Activated T-cell treated with anti-CD3 and anti-CD28 coated beads for 1 hour (primary cell): ENCODE data around the gene TPX2.
"Not testable (repeated sequence)": the region's sequence is repeated elsewhere in the genome, so short reads cannot be mapped to it uniquely, and the experiment has no call there.

Source experiments
- DNase-seq: peaks from one replicate; pipeline ENCODE4 v3.0.0-alpha.2; 2020; ENCODE audit warnings: low read depth

TPX2 gene

DNA sequence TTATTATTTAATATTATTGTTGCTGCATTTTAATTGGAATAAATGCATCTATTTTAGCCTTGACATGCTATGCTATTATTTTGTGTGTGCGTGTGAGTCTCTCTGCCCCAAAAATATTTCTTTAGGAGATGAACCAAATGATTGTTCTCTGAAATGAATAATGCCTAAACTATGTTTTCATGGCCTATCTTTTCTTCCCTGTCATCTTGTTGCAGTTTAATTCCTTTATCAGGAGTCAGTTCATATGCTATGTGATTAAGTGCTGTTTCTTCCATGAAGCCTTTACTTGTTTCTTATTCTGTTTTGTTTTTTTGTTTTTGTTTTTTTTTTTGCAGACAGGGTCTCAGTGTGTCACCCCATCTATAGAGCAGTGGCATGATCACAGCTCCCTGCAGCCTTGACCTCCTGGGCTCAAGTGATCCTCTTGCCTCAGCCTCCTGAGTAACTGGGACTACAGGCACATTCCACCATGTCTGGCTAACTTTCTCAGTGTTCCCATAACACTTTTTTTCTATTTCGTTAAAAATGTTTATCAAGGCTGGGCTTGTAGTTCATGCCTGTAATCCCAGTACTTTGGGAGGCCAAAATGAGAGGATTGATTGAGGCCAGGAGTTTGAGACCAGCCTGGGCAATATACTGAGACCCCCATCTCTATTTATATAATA lies 25.7 kb downstream of the TPX2 start:
- no peak for DNase-seq

DNA sequence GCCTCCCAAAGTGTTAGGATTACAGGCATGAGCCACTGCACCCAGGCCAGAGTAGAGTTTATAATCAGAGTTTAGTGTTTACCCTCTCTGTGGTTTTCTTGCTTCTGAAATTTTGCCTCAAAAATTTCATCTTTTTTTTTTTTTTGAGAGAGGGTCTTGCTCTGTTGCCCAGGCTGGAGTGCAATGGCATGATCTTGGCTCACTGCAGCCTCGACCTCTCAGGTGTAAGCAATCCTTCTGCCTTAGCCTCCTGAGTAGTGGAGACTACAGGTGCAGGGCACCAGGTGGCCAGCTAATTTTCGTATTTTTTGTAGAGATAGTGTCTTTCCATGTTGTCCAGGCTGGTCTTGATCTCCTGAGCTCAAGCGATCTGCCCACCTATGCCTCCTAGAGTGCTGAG lies 28.7 kb downstream of the TPX2 start:
- no peak for DNase-seq

DNA sequence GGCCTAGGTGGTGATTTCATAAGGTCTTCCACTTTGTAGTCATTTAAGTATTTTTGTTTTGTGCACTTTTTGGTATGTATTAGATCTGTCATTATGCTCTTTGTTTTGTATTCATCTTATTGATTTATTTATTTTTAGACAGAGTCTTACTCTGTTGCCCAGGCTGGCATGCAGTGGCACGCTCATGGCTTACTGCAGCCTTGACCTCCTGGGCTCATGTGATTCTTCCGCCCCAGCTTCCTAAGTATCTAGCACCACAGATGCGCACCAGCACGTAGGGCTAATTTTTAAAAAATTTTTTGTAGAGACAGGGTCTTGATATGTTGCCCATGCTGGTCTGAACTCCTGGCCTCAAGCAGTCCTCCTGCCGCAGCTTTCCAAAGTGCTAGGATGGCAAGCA lies 30.6 kb downstream of the TPX2 start:
- DNase-seq = no peak

DNA sequence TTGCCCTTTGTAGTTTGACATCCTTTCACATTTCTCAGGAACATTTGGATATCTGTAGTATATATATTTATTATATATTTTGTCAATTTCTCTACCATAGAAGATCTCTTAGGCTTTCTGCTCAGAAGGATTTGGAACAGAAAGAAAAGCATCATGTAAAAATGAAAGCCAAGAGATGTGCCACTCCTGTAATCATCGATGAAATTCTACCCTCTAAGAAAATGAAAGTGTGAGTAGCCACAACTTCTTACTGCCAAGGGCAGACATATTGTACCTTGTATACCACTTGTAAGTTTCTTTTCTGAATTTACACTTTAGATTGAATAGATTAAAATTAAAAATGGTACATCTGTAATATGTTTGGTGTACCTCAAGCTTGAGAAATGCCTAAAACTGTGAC lies 31.2 kb downstream of the TPX2 start:
- no peak for DNase-seq

DNA sequence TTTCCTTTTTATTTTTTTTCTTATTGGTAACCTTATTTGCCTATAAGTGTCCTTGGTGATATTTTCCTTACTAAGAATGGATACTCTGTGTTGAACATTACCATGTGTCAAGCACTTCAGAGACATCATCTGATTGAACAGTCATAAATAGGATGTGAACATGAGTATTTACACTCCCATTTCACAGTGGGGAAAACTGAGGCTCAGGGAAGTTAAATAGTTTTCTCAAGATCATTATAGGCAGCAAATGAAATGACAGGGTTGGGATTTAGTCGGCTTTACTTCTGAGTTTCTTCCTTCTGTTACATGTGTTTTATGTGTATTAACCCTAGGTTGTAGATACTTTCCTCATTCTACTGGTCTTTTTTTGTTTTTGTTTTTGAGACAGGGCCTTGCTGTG lies 35.3 kb downstream of the TPX2 start:
- DNase-seq = no peak

DNA sequence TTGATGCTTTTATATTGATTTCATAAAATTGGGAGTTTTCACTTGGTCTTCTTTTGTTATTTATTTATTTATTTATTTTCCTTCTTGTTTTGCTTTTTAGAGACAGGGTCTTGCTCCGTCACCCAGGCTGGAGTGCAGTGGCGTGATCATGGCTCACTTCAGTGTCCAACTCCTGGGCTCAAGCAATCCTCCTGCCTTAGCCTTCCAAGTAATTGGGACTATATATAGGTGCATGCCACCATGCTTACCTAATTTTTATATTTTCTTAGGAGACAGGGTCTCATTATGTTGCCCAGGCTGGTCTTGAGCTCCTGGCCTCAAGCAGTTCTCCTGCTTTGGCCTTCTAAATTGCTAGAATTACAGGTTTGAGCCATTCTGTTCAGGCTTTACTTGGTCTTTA lies 41.7 kb downstream of the TPX2 start:
- DNase-seq = no peak

DNA sequence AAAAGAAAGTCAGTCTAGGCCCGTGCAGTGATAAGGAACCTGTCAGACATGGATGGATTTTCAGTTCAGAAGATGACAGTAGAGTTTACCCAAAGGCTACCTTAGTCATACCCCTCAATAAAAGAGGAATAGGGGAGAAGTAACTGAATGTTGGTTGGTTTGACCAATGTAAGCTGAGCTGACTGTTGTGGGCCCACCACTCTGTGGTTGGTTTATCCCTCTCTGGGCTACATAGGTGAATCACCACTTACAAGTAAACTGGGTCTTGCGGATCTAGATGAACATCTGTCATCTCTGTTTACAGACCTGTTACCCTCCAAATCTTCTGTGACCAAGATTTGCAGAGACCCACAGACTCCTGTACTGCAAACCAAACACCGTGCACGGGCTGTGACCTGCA lies 42.9 kb downstream of the TPX2 start:
- DNase-seq = no peak

DNA sequence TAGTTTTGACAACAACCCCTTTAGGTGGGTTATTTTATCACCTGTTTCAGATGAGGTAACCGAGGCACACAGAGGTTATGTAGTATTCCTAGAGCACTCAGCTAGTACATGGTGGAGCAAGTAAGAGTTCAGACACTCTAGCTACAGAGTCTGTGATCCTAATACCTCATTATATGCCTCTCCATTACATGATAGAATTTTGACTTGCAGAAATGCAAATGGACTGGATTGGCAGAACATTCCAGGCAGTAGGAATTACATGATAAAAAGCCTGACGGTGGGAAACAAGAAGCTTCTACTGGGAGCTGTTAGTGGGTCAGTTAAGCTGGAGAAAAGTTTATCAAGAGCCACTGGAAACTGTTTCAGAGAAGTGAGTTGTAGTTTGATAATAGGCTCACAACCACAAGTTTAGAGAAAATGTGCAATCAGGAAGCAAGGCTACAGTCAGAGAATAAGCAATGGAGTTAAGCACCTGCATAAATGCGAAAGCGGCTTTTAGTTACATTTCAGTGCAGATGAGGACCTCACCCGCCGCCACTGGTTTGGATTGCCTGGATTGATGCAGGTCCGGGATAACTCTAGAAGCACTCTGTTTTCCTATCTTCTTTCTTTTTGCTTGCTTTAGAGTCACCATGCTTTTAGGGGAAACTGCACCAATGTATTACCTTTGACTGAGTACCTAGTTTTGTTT lies 45.4 kb downstream of the TPX2 start:
- no peak for DNase-seq

DNA sequence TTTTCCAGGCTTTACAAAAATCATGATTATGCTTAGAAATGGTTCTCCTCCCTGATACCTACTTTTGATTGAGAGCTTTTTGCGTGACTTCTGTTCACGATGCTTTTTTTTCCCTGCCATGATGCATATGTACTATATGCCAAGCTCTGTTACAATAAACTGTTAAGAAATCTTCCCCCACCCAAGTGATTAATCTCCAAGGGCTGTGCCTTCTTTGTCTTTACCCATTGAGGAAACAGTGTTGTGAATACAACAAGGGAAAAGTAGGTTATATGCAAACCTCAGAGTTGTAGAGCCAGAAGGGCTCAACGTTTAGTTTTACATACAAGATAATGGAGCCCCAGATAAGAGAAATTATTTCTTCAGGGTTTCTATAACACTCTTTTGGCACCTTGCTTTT lies 46.0 kb downstream of the TPX2 start:
- no peak for DNase-seq

DNA sequence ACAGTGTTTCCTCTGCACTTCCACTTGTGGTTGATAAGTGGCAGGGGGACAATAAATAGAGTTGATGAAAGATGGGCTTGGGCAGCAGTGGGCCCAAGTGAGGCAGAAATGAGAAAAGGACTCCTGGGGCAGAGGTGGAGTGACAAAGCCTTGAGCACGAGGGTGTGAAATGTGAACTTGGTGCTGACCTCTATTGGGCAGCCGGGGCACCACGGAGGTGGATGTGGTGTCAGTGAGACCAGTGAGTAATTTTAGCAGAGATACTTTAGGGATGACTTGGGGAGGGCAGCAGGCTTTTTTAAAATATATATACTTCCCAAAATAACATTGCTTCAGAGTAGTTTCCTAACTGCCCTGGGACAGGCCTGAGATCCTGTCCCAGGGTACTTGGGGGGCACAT lies 49.5 kb downstream of the TPX2 start:
- no peak for DNase-seq

DNA sequence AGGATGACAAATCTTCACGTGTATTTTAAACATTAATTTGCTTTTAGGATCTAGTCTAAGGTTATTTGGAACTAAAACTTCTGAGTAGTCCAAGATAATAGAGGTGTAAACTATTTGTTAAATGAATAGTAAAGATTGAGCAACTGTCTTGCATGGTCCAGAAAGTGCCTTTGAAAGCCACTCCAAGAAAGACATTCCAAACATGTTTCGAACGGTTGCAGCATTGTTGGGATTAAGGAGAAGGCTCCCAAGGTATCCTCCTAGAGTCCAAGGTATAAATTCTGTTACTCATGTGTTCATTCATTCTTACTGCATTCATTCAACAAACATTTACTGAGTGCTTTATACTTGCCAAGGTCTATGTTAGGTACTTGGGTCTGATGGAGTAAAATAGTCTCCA lies 51.3 kb downstream of the TPX2 start:
- no peak for DNase-seq

DNA sequence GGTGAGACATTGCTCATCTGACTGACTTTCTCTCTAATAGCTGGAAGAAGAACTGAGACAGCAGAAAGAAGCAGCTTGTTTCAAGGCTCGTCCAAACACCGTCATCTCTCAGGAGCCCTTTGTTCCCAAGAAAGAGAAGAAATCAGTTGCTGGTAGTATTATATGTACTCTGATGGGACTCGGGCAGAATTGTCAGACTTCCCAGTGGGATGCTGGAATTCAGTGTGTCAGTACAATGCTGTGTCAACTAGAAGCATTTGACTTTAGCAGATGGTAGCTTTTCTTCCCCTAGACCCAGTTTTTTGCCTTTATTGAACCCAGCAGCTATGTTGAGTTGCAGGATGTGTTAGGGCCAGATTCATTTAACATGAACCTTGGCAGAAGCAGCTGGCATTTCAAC lies 58.3 kb downstream of the TPX2 start:
- DNase-seq = no peak

DNA sequence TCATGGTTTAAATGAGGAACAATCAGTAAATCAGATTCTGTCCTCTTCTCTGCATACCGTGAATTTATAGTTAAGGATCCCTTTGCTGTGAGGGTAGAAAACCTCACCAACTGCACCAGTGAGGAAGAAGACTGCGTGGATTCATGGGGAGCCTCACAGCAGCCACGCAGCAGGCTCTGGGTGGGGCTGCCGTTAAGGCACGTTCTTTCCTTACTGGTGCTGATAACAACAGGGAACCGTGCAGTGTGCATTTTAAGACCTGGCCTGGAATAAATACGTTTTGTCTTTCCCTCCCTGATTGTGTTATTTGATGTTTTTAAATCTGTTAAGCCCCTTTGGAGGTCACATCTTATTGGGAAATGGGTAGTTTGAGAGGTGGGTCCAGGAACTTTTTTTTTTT lies 62.4 kb downstream of the TPX2 start:
- DNase-seq = no peak

DNA sequence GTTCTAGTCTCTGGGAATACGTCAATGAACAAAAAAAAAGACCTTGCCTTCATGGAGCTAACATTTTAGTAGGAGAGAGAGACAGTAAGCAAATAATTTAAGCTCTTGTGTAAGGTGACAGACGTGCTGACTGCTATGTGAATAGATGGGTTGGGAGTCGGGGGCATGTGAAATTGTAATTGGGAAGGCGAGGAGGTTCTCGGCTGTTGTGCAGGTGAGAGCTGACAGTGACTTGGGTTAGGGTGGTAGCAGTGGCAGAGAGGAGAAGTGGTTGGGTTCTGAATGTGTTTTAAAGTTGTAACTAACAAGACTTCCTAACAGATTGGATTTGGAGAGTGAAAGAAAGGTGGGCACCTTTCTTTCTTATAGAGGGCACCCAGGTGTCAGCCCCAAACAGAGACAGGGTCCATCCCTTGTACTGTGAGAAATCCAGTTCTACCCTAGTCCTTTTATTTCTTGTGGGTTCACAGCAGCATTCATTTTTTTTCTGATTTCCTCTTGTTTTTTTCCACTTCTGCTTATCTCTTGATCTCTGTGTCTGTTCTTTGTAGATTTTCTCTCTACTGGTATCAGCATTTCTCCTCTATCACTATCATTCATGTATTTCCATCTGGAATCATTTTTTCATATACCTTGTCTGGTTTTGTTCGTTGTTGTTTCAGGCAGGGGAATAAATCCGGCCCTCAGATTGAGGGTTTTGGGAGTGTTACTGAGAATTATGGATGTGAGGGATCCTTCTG lies 64.6 kb downstream of the TPX2 start:
- no peak for DNase-seq

DNA sequence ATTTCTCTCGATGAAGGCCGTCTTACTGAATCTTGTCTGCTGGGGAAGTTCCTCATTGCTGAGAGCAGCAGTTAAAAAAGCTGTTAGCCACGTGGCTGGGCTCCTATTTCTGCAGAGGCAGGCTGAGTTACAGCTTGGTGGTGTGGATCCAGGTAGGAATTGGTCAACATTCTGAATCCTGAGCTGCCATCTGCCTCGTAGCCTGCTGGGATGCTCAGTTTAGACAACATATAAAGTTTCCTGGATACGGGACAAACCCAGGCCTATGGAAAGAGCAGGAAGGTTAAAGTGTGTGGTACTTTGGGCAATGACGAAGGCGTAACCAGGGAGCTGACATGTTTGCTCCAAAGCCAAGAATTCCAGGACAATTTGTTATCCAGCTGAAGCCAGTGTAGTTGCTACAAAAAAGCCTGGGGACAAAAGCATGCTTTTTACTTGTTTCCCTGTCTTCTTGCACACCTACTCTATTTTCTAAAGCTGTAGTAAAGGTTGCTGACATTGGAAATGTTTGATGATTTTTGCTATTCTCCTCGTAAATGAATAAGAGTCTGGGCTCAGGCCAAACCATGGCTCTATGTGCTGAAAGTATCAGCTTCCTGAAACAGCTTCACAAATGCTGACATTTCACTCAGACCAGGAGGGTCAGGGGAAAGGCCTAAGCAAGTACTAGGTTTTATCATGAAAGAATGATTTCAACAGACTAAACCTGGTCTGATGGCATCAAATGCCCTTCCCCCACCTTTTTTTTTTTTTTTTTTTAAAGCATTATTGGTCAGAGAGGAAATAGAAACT lies 67.7 kb downstream of the TPX2 start:
- no peak for DNase-seq

DNA sequence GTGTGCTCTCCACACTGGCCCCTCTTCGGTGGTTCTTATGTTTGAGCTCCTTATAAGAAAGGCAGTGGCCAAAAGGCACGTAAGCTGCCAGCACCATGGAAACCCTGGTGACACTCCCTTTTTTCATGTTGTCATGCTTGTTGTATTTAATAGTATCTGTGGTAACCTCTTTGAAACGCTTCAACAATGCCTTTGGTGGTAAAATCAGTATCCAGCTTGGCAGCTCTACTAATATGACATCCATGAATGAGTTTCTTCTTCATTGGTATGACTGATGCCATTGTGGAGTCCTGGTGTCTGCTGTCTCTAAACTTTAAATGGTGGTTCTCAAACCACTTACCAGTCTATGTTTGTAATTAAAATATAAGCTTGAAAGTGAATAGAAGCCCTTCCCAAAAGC lies 69.4 kb downstream of the TPX2 start:
- DNase-seq = no peak

DNA sequence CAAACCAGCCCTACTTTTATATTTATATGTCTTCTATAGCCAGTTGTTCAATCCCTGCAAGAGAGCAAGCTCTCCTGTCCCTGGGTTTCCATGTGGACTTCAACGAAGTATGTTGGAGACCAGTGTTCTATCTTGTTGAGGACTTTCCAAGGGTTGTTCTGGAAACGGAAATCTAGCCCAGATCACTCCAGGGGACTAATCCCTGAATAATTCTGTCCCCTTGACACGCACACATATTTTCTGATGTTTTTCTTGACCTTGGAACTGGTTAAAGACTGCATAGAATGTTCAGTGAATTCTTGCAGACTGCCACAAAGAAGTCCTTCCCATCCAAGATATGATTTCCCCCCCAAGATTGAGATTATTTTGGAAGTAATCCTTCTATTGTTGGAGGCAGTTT lies 70.6 kb downstream of the TPX2 start:
- DNase-seq = no peak

DNA sequence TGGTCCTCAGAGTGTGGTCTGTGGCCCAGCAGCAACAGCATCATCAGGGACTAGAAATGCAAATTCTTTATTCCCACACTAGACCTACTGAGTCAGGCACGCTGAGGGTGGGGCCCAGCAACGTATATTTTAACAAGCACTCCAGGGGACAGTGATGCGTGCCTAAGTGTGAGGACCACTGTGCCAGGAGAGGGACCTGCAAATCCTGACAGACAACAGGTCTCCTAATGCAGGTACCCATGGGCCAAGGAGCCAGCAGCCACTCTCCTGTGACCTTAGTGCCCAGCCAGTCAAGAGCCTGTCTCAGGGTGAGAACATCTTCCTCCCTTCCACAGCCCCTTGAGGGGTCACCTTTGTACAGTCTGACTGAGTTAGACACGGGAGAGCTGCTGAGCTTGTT lies 72.1 kb downstream of the TPX2 start:
- no peak for DNase-seq

DNA sequence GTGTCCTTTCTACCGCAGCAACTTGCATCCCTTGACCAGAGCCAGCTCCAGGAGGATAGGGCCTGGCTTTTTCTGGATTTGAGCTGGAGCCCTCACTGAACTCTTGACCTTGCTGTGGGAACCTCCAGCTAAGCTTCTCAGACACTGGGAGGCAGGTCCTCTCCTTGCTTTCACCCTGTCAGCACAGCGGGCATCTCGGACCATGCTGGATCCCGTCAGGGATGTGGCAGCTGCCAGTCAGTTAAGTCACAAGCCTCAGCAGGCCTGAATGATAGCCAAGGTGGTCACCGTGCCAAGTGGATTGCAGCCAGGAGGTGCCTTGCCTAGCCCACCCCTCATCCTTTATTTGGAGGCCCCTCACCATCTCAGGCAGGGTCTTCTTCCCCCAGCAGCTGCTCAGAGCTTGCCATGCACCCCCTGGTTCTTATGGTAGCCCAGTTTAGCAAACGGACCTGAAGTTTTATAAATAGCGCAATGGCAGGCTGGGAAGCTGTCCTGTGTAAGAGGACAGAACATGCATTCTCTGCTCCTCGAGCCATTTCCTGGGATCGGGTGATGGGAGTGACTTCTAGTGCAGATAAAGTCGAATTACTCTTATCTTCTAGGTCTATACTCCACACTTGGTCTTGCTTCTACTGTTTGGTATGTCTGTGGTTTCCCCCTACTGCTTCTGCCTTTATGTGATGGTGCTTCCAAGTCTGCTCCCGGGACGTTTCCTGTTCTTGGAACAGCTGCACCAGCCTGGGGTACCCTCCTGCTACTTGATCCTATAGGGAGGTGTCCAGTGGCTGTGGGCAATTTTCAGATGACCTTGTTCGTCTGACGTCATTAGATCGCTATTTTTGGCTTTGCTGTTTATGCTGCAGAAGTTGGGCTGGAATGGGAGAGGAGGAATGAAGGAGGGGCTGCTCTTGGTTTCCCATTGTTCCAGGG lies 73.0 kb downstream of the TPX2 start:
- DNase-seq = no peak

DNA sequence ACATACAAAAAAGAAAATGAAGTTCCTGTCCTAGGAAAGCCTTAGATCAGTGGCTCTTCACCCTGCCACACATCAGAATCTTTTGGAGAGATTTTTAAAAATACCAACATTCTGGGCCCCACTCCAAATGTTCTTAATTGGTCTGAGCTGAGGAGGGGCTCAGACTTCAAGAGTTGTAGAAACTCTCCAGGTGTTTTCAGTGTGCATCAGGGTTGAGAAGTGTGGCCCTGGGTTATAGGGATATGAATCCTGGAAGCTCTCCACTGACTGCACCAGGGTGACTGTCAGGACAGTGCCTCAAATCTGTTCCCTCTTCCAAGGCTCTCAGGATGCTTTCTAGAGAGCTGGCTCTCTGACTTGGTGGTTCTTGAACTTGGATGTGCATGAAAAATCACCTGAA lies 74.5 kb downstream of the TPX2 start:
- DNase-seq = no peak

DNA sequence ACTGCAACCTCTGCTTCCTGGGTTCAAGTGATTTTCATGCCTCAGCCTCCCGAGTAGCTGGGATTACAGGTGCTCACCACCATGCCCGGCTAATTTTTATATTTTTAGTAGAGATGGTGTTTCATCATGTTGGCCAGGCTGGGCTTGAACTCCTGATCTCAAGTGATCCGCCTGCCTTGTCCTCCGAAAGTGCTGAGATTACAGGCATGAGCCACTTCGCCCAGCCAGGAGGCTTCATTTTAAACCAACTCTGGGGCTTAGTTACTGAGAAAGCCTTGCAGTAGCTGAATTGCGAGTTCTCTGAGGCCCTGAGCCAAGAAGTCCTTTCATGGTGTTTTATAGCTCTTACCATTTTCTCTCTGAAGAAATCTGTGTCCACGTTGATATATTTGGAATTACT lies 75.1 kb downstream of the TPX2 start:
- not testable (repeated sequence) for DNase-seq
